ENCODE measurements around the gene PRIM2. TPM values are rescaled to one million over a fixed set of nuclear protein-coding genes. Genes with fewer than 3 reads are reported as not detected.
"Not testable (repeated sequence)": the region's sequence is repeated elsewhere in the genome, so short reads cannot be mapped to it uniquely, and the experiment has no call there.

PRIM2 gene
- total RNA-seq, 1 experiment from 2014 or later, result 30.7 TPM

- POLR2A ChIA-PET; H3K27me3 ChIP-seq (ENCODE audit: control insufficient read depth, insufficient read depth, low read length); H3K27ac ChIP-seq (ENCODE audit: low read length); in situ Hi-C loops (cut with HindIII; ENCODE audit: low pct_unique_long_range_greater_than_20kb, low sequenced_read_pairs); intact Hi-C loops (cut with micrococcal nuclease; ENCODE audit: unreplicated experiment); ATAC-seq; H3K36me3 ChIP-seq (ENCODE audit: control insufficient read depth, insufficient read depth, low read length); DNase-seq (ENCODE audit: low read depth, low spot score); BruUV-seq (replicated peaks); CTCF ChIA-PET; H3K9me3 ChIP-seq (ENCODE audit: control insufficient read depth, insufficient read depth, low read depth, low read length); H3K4me3 ChIP-seq (ENCODE audit: low read depth in 2 of 2, low read length in 2 of 2); H3K4me1 ChIP-seq (ENCODE audit: control insufficient read depth, insufficient read depth, low read length): not testable (repeated sequence)
Measured at GRCh38 chr6:57557855-57558254, 240.4 kb downstream of the PRIM2 start.

- H3K36me3 ChIP-seq (ENCODE audit: control insufficient read depth, insufficient read depth, low read length); H3K9me3 ChIP-seq (ENCODE audit: control insufficient read depth, insufficient read depth, low read depth, low read length); H3K4me3 ChIP-seq (ENCODE audit: low read depth in 2 of 2, low read length in 2 of 2); BruUV-seq (replicated peaks); H3K27ac ChIP-seq (ENCODE audit: low read length); intact Hi-C loops (cut with micrococcal nuclease; ENCODE audit: unreplicated experiment); ATAC-seq; H3K27me3 ChIP-seq (ENCODE audit: control insufficient read depth, insufficient read depth, low read length); POLR2A ChIA-PET; CTCF ChIA-PET; DNase-seq (ENCODE audit: low read depth, low spot score); H3K4me1 ChIP-seq (ENCODE audit: control insufficient read depth, insufficient read depth, low read length); in situ Hi-C loops (cut with HindIII; ENCODE audit: low pct_unique_long_range_greater_than_20kb, low sequenced_read_pairs): not testable (repeated sequence)
Measured at GRCh38 chr6:57559170-57559569, 241.7 kb downstream of the PRIM2 start.

- intact Hi-C loops (cut with micrococcal nuclease; ENCODE audit: unreplicated experiment); in situ Hi-C loops (cut with HindIII; ENCODE audit: low pct_unique_long_range_greater_than_20kb, low sequenced_read_pairs); H3K9me3 ChIP-seq (ENCODE audit: control insufficient read depth, insufficient read depth, low read depth, low read length); H3K36me3 ChIP-seq (ENCODE audit: control insufficient read depth, insufficient read depth, low read length); H3K4me3 ChIP-seq (ENCODE audit: low read depth in 2 of 2, low read length in 2 of 2); DNase-seq (ENCODE audit: low read depth, low spot score); H3K4me1 ChIP-seq (ENCODE audit: control insufficient read depth, insufficient read depth, low read length); ATAC-seq; BruUV-seq (replicated peaks); H3K27me3 ChIP-seq (ENCODE audit: control insufficient read depth, insufficient read depth, low read length); H3K27ac ChIP-seq (ENCODE audit: low read length); POLR2A ChIA-PET; CTCF ChIA-PET: not testable (repeated sequence)
Measured at GRCh38 chr6:57562233-57562632, 244.8 kb downstream of the PRIM2 start.

- BruUV-seq (replicated peaks); intact Hi-C loops (cut with micrococcal nuclease; ENCODE audit: unreplicated experiment); POLR2A ChIA-PET: not testable (repeated sequence)
Measured at GRCh38 chr6:57572119-57572518, 254.7 kb downstream of the PRIM2 start.

GRCh38 chr6:57572844-57573243, 255.4 kb downstream of the PRIM2 start:
- H3K36me3 ChIP-seq (ENCODE audit: control insufficient read depth, insufficient read depth, low read length); POLR2A ChIA-PET; ATAC-seq; CTCF ChIA-PET; H3K4me3 ChIP-seq (ENCODE audit: low read depth in 2 of 2, low read length in 2 of 2); DNase-seq (ENCODE audit: low read depth, low spot score); H3K9me3 ChIP-seq (ENCODE audit: control insufficient read depth, insufficient read depth, low read depth, low read length); in situ Hi-C loops (cut with HindIII; ENCODE audit: low pct_unique_long_range_greater_than_20kb, low sequenced_read_pairs); intact Hi-C loops (cut with micrococcal nuclease; ENCODE audit: unreplicated experiment); H3K27me3 ChIP-seq (ENCODE audit: control insufficient read depth, insufficient read depth, low read length); BruUV-seq (replicated peaks); H3K4me1 ChIP-seq (ENCODE audit: control insufficient read depth, insufficient read depth, low read length); H3K27ac ChIP-seq (ENCODE audit: low read length): not testable (repeated sequence)

More at GRCh38 chr6:57572119-57572518, 254.7 kb downstream of the PRIM2 start:
- DNase-seq (ENCODE audit: low read depth, low spot score); H3K27me3 ChIP-seq (ENCODE audit: control insufficient read depth, insufficient read depth, low read length); H3K27ac ChIP-seq (ENCODE audit: low read length); ATAC-seq; H3K4me1 ChIP-seq (ENCODE audit: control insufficient read depth, insufficient read depth, low read length); H3K9me3 ChIP-seq (ENCODE audit: control insufficient read depth, insufficient read depth, low read depth, low read length); CTCF ChIA-PET; H3K36me3 ChIP-seq (ENCODE audit: control insufficient read depth, insufficient read depth, low read length); H3K4me3 ChIP-seq (ENCODE audit: low read depth in 2 of 2, low read length in 2 of 2); in situ Hi-C loops (cut with HindIII; ENCODE audit: low pct_unique_long_range_greater_than_20kb, low sequenced_read_pairs): not testable (repeated sequence)

- H3K4me3 ChIP-seq (ENCODE audit: low read depth in 2 of 2, low read length in 2 of 2); H3K9me3 ChIP-seq (ENCODE audit: control insufficient read depth, insufficient read depth, low read depth, low read length); intact Hi-C loops (cut with micrococcal nuclease; ENCODE audit: unreplicated experiment); H3K27ac ChIP-seq (ENCODE audit: low read length); DNase-seq (ENCODE audit: low read depth, low spot score); H3K27me3 ChIP-seq (ENCODE audit: control insufficient read depth, insufficient read depth, low read length); H3K36me3 ChIP-seq (ENCODE audit: control insufficient read depth, insufficient read depth, low read length); POLR2A ChIA-PET; CTCF ChIA-PET; ATAC-seq; in situ Hi-C loops (cut with HindIII; ENCODE audit: low pct_unique_long_range_greater_than_20kb, low sequenced_read_pairs); H3K4me1 ChIP-seq (ENCODE audit: control insufficient read depth, insufficient read depth, low read length); BruUV-seq (replicated peaks): not testable (repeated sequence)
Measured at GRCh38 chr6:57577023-57577422, 259.6 kb downstream of the PRIM2 start.

Measured in Panc1 (cell line).